PC-3 (cell line): ENCODE data around the gene OTOF.

Experiments
- EZH2 ChIP-seq: fragments of 300-600 bp; sonication (generic); IDR thresholded peaks from one replicate; pipeline ENCODE4 v1.6.1; 2017; ENCODE audit warnings: antibody characterized with exemption, mild to moderate bottlenecking, low read length; ENCODE audit not compliant: unreplicated experiment
- EZH2phosphoT487 ChIP-seq: fragments of 300-600 bp; sonication (generic); IDR thresholded peaks from 2 replicates; pipeline ENCODE4 v1.6.1; 2018; ENCODE audit warnings: mild to moderate bottlenecking, antibody characterized with exemption, low read length, borderline replicate concordance
- TF ChIP-seq, protein P1 (sequence below): fragments of 300-600 bp; sonication (generic); conservative IDR thresholded peaks from 2 replicates; pipeline ENCODE4 v1.5.1; 2017; ENCODE audit warnings: antibody characterized with exemption, low read depth, mild to moderate bottlenecking, low read length

DNA sequence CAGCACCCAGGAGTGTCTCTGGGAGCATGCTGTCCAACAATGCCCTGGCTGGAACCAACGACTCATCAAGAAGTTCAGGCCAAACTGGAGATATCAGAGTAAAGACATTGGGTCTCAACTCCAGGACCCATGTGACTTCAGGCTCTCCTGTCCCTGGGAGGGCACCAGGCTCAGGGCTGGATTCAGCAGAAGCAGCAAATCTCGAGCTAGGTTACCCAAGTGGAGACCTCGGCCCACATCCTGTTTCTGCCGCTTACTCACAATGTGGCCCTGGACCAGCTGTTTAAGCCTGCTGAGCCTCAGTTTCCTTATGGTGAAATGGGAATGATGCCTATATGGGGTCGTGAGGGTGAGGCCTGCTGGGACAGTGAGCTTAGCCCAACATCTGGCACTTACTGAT lies 9.3 kb upstream of the OTOF start:
- TF ChIP-seq, protein P1, sequence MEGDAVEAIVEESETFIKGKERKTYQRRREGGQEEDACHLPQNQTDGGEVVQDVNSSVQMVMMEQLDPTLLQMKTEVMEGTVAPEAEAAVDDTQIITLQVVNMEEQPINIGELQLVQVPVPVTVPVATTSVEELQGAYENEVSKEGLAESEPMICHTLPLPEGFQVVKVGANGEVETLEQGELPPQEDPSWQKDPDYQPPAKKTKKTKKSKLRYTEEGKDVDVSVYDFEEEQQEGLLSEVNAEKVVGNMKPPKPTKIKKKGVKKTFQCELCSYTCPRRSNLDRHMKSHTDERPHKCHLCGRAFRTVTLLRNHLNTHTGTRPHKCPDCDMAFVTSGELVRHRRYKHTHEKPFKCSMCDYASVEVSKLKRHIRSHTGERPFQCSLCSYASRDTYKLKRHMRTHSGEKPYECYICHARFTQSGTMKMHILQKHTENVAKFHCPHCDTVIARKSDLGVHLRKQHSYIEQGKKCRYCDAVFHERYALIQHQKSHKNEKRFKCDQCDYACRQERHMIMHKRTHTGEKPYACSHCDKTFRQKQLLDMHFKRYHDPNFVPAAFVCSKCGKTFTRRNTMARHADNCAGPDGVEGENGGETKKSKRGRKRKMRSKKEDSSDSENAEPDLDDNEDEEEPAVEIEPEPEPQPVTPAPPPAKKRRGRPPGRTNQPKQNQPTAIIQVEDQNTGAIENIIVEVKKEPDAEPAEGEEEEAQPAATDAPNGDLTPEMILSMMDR, result no peak
- TF ChIP-seq EZH2 (no peak), EZH2phosphoT487 (no peak)
